NOMO-1 treated with DMSO at 0.1 percent for 48 hours (cell line): ENCODE measurements around the gene ZC3H6.
A peak's percentile ranks its signal among the peaks of the same experiment; 100 is the strongest.

ENCODE experiments used
- DNase-seq: peaks from one replicate; lab custom pipeline; 2025; ENCODE audit not compliant: unreplicated experiment; lab: John Stamatoyannopoulos, UW

The ZC3H6 gene

GRCh38 chr2:112275311-112275886 is at the start of gene ZC3H6:
ZC3H6 (plus strand) TSS chr2:112275597; CDS start chr2:112275995, 398 bp downstream.
- DNase-seq, result peak; percentile 96

GRCh38 chr2:112229348-112229747 is 46.0 kb upstream of the ZC3H6 start:
- no peak for DNase-seq

GRCh38 chr2:112230371-112230770 is 45.0 kb upstream of the ZC3H6 start:
- DNase-seq, result no peak

- no peak for DNase-seq
Measured at GRCh38 chr2:112239862-112240261, 35.5 kb upstream of the ZC3H6 start.

- no peak for DNase-seq
Measured at GRCh38 chr2:112242384-112242783, 33.0 kb upstream of the ZC3H6 start.

GRCh38 chr2:112243233-112243632 is 32.2 kb upstream of the ZC3H6 start:
- DNase-seq, result no peak

GRCh38 chr2:112244854-112245253 is 30.5 kb upstream of the ZC3H6 start:
- no peak for DNase-seq

- DNase-seq, result no peak
Measured at GRCh38 chr2:112251271-112251670, 24.1 kb upstream of the ZC3H6 start.

- DNase-seq, result peak; percentile 9
Measured at GRCh38 chr2:112253261-112253815, 22.1 kb upstream of the ZC3H6 start.

GRCh38 chr2:112254466-112255240 is 20.7 kb upstream of the ZC3H6 start, which contains the start of gene ZC3H8:
ZC3H8 (minus strand) TSS chr2:112255042; CDS start chr2:112254981, 61 bp downstream.
- peak; percentile 89 for DNase-seq

- peak; percentile 66 for DNase-seq
Measured at GRCh38 chr2:112255875-112256274, 19.5 kb upstream of the ZC3H6 start.

- no peak for DNase-seq
Measured at GRCh38 chr2:112256654-112257053, 18.7 kb upstream of the ZC3H6 start.

GRCh38 chr2:112257575-112257974 is 17.8 kb upstream of the ZC3H6 start:
- no peak for DNase-seq

GRCh38 chr2:112259509-112260294 is 15.7 kb upstream of the ZC3H6 start:
- DNase-seq, result peak; percentile 81

- DNase-seq, result no peak
Measured at GRCh38 chr2:112260295-112260625, 15.1 kb upstream of the ZC3H6 start.

GRCh38 chr2:112262876-112263275 is 12.5 kb upstream of the ZC3H6 start:
- DNase-seq, result no peak

- DNase-seq, result no peak
Measured at GRCh38 chr2:112268547-112268946, 6.8 kb upstream of the ZC3H6 start.

- no peak for DNase-seq
Measured at GRCh38 chr2:112272669-112273068, 2.7 kb upstream of the ZC3H6 start.

GRCh38 chr2:112273349-112273748 is 2.0 kb upstream of the ZC3H6 start:
- no peak for DNase-seq

GRCh38 chr2:112275887-112276773 is 733 bp downstream of the ZC3H6 start:
- DNase-seq, result peak; percentile 72

- DNase-seq, result no peak
Measured at GRCh38 chr2:112276954-112277353, 1.6 kb downstream of the ZC3H6 start.
